Skeletal muscle satellite cell (primary cell): ENCODE results near the gene LSM8. TPM values are rescaled to one million over a fixed set of nuclear protein-coding genes. Genes with fewer than 3 reads are reported as not detected.
"Not testable (repeated sequence)": the region's sequence is repeated elsewhere in the genome, so short reads cannot be mapped to it uniquely, and the experiment has no call there.

Experiments used
- H3K27me3 ChIP-seq: 2 replicates; pipeline ENCODE4 v1.7.0; 2013; ENCODE audit warnings: low read length; ENCODE audit not compliant: control insufficient read depth, insufficient read depth
- H3K36me3 ChIP-seq: 2 replicates; pipeline ENCODE4 v1.7.0; 2013; ENCODE audit warnings: mild to moderate bottlenecking, control low read depth, low read length; ENCODE audit not compliant: insufficient read depth
- H3K4me1 ChIP-seq: 2 replicates; pipeline ENCODE4 v1.7.0; 2013; ENCODE audit warnings: low read length; ENCODE audit not compliant: control insufficient read depth, insufficient read depth
- H3K4me2 ChIP-seq: 2 replicates; pipeline ENCODE4 v1.7.0; 2013; ENCODE audit warnings: mild to moderate bottlenecking, low read length
- H3K4me3 ChIP-seq: 2 replicates; pipeline ENCODE4 v1.7.0; 2013; ENCODE audit warnings: low read length
- H3K9ac ChIP-seq: 2 replicates; pipeline ENCODE4 v1.7.0; 2013; ENCODE audit warnings: mild to moderate bottlenecking, low read depth, low read length, moderate library complexity
- H3K9me3 ChIP-seq: replicated peaks from 2 replicates; pipeline ENCODE4 v1.7.0; 2013; ENCODE audit warnings: mild to moderate bottlenecking, control low read depth, low read length
- total RNA-seq: library from RNA; depleted of rRNA; stranded (reverse); fragments of >200 nt; gene quantifications from 2 replicates; pipeline ENCODE4 v1.2.3, GENCODE V29; 2012; rRNA removed

The LSM8 gene
- total RNA-seq: 23.4 and 30.4 TPM in 2 replicates

GRCh38 chr7:118183786-118184564 lies at the start of gene LSM8:
LSM8 (plus strand) TSS chr7:118184164; CDS start chr7:118184224, 60 bp downstream.
- Histone ChIP-seq H3K9me3 (no peaks in the 10 kb centered on the region), H3K4me2 (peak within 1 kb of the TSS; percentile 88), H3K36me3 (peaks cover 11% of the 10 kb centered on the region), H3K27me3 (no peaks in the 10 kb centered on the region), H3K9ac (peak within 1 kb of the TSS; percentile 92), H3K4me1 (peaks cover 17% of the 10 kb centered on the region), H3K4me3 (peak within 1 kb of the TSS; percentile 79)

- not testable (repeated sequence) for H3K9me3 ChIP-seq, H3K4me2 ChIP-seq, H3K4me3 ChIP-seq, H3K36me3 ChIP-seq, H3K4me1 ChIP-seq, H3K9ac ChIP-seq, H3K27me3 ChIP-seq
Observed at GRCh38 chr7:118134420-118134819, 49.5 kb upstream of the LSM8 start.

- Histone ChIP-seq H3K9me3 (no peaks in the 10 kb centered on the region), H3K4me1 (no peaks in the 10 kb centered on the region), H3K4me3 (no peak overlapping the region), H3K9ac (no peak overlapping the region), H3K4me2 (no peak overlapping the region), H3K27me3 (no peaks in the 10 kb centered on the region), H3K36me3 (no peaks in the 10 kb centered on the region)
Observed at GRCh38 chr7:118140468-118140867, 43.5 kb upstream of the LSM8 start.

- Histone ChIP-seq H3K27me3 (no peaks in the 10 kb centered on the region), H3K4me3 (no peak overlapping the region), H3K4me1 (no peaks in the 10 kb centered on the region), H3K9me3 (no peaks in the 10 kb centered on the region), H3K9ac (no peak overlapping the region), H3K4me2 (no peak overlapping the region), H3K36me3 (no peaks in the 10 kb centered on the region)
Observed at GRCh38 chr7:118142012-118142411, 42.0 kb upstream of the LSM8 start.

GRCh38 chr7:118148930-118149329 lies 35.0 kb upstream of the LSM8 start:
- no peak overlapping the region for H3K4me3 ChIP-seq
- H3K4me1 ChIP-seq: no peaks in the 10 kb centered on the region
- no peaks in the 10 kb centered on the region for H3K27me3 ChIP-seq
- no peaks in the 10 kb centered on the region for H3K36me3 ChIP-seq
- H3K9me3 ChIP-seq: no peaks in the 10 kb centered on the region
- H3K4me2 ChIP-seq: no peak overlapping the region
- H3K9ac ChIP-seq: no peak overlapping the region

- H3K9me3 ChIP-seq: no peaks in the 10 kb centered on the region
- H3K4me1 ChIP-seq: no peaks in the 10 kb centered on the region
- no peaks in the 10 kb centered on the region for H3K36me3 ChIP-seq
- no peak overlapping the region for H3K4me2 ChIP-seq
- H3K27me3 ChIP-seq: no peaks in the 10 kb centered on the region
- H3K9ac ChIP-seq: no peak overlapping the region
- H3K4me3 ChIP-seq: no peak overlapping the region
Observed at GRCh38 chr7:118149394-118149793, 34.6 kb upstream of the LSM8 start.

GRCh38 chr7:118151671-118152070 lies 32.3 kb upstream of the LSM8 start:
- Histone ChIP-seq H3K27me3 (no peaks in the 10 kb centered on the region), H3K4me1 (no peaks in the 10 kb centered on the region), H3K36me3 (no peaks in the 10 kb centered on the region), H3K9me3 (no peaks in the 10 kb centered on the region), H3K4me2 (no peak overlapping the region), H3K9ac (no peak overlapping the region), H3K4me3 (no peak overlapping the region)

GRCh38 chr7:118152149-118152548 lies 31.8 kb upstream of the LSM8 start:
- Histone ChIP-seq H3K9ac (no peak overlapping the region), H3K9me3 (no peaks in the 10 kb centered on the region), H3K4me1 (no peaks in the 10 kb centered on the region), H3K27me3 (no peaks in the 10 kb centered on the region), H3K4me2 (no peak overlapping the region), H3K4me3 (no peak overlapping the region), H3K36me3 (no peaks in the 10 kb centered on the region)

GRCh38 chr7:118152654-118153053 lies 31.3 kb upstream of the LSM8 start:
- Histone ChIP-seq H3K4me1 (no peaks in the 10 kb centered on the region), H3K9me3 (no peaks in the 10 kb centered on the region), H3K36me3 (no peaks in the 10 kb centered on the region), H3K27me3 (no peaks in the 10 kb centered on the region), H3K4me3 (no peak overlapping the region), H3K9ac (no peak overlapping the region), H3K4me2 (no peak overlapping the region)

- Histone ChIP-seq H3K4me2 (no peak overlapping the region), H3K4me1 (no peaks in the 10 kb centered on the region), H3K9ac (no peak overlapping the region), H3K9me3 (no peaks in the 10 kb centered on the region), H3K4me3 (no peak overlapping the region), H3K36me3 (no peaks in the 10 kb centered on the region), H3K27me3 (no peaks in the 10 kb centered on the region)
Observed at GRCh38 chr7:118153551-118154177, 30.3 kb upstream of the LSM8 start.

- Histone ChIP-seq H3K4me2 (no peak overlapping the region), H3K36me3 (no peaks in the 10 kb centered on the region), H3K4me3 (no peak overlapping the region), H3K9ac (no peak overlapping the region), H3K4me1 (no peaks in the 10 kb centered on the region), H3K9me3 (no peaks in the 10 kb centered on the region), H3K27me3 (no peaks in the 10 kb centered on the region)
Observed at GRCh38 chr7:118158766-118159165, 25.2 kb upstream of the LSM8 start.

GRCh38 chr7:118169146-118169545 lies 14.8 kb upstream of the LSM8 start:
- Histone ChIP-seq H3K36me3 (no peaks in the 10 kb centered on the region), H3K4me3 (no peak overlapping the region), H3K4me2 (no peak overlapping the region), H3K27me3 (no peaks in the 10 kb centered on the region), H3K9me3 (no peaks in the 10 kb centered on the region), H3K9ac (no peak overlapping the region), H3K4me1 (no peaks in the 10 kb centered on the region)
